Neural progenitor cell (in vitro differentiated cells): ENCODE results near the gene NDE1.
"Not testable (repeated sequence)": the region's sequence is repeated elsewhere in the genome, so short reads cannot be mapped to it uniquely, and the experiment has no call there.

ENCODE experiments used
- EZH2 ChIP-seq: fragments of 200-600 bp; sonication (generic); IDR thresholded peaks from 2 replicates; pipeline ENCODE4 v1.6.1; 2017; ENCODE audit warnings: antibody characterized with exemption, mild to moderate bottlenecking, moderate library complexity
- EZH2phosphoT487 ChIP-seq: fragments of 200-600 bp; sonication (generic); IDR thresholded peaks from 2 replicates; pipeline ENCODE4 v1.6.1; 2017; ENCODE audit warnings: antibody characterized with exemption
- TF ChIP-seq, protein P1 (sequence below): fragments of 200-600 bp; sonication (generic); IDR thresholded peaks from 2 replicates; pipeline ENCODE4 v1.5.1; 2017; ENCODE audit warnings: antibody characterized with exemption, mild to moderate bottlenecking

DNA sequence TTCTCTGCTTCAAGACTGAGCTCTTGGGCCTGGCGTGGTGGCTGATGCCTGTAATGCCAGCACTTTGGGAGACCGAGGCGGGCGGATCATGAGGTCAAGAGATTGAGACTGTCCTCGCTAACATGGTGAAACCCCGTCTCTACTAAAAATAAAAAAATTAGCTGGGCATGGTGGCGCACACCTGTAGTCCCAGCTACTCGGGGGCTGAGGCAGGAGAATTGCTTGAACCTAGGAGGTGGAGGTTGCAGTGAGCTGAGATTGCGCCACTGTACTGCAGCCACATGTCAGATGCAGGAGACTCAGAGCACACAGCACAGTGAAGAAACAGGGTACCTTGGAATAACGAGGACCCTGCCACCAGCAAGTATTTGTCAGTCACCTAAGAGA is 22.1 kb downstream of the NDE1 start:
- not testable (repeated sequence) for TF ChIP-seq EZH2, EZH2phosphoT487
- TF ChIP-seq, protein P1, sequence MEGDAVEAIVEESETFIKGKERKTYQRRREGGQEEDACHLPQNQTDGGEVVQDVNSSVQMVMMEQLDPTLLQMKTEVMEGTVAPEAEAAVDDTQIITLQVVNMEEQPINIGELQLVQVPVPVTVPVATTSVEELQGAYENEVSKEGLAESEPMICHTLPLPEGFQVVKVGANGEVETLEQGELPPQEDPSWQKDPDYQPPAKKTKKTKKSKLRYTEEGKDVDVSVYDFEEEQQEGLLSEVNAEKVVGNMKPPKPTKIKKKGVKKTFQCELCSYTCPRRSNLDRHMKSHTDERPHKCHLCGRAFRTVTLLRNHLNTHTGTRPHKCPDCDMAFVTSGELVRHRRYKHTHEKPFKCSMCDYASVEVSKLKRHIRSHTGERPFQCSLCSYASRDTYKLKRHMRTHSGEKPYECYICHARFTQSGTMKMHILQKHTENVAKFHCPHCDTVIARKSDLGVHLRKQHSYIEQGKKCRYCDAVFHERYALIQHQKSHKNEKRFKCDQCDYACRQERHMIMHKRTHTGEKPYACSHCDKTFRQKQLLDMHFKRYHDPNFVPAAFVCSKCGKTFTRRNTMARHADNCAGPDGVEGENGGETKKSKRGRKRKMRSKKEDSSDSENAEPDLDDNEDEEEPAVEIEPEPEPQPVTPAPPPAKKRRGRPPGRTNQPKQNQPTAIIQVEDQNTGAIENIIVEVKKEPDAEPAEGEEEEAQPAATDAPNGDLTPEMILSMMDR = not testable (repeated sequence)
